Caco-2 (cell line): Measurements from ENCODE around the gene SLC6A6. TPM values are rescaled to one million over a fixed set of nuclear protein-coding genes. Genes with fewer than 3 reads are reported as not detected.

Experiments
- BruUV-seq: library from RNA; stranded (reverse); fragments of 400-500 nt; replicated peaks from 2 replicates; lab custom pipeline; 2021; lab: Mats Ljungman, UMichigan
- CTCF ChIA-PET: fragments of 300-600 bp; sonication (Branson Sonifier 250); formaldehyde crosslinking; loops from one replicate; lab custom pipeline; 2022; ENCODE audit warnings: antibody characterized with exemption; lab: Charles Lee
- POLR2A ChIA-PET: fragments of 300-600 bp; sonication (Branson Sonifier 250); formaldehyde crosslinking; loops from one replicate; lab custom pipeline; 2022; ENCODE audit warnings: antibody characterized with exemption; lab: Charles Lee
- DNase-seq, 2 experiments: peaks; one replicate each; pipeline versions ENCODE4 v3.0.0 to v3.0.0-alpha.2; 2020 to 2022
- H3K27me3 ChIP-seq: replicated peaks from 2 replicates; pipeline ENCODE4 v1.6.0; 2011; ENCODE audit warnings: low read length; ENCODE audit not compliant: control insufficient read depth, insufficient read depth
- H3K36me3 ChIP-seq: 2 replicates; pipeline ENCODE4 v1.5.1; 2011; ENCODE audit warnings: low read length; ENCODE audit not compliant: control insufficient read depth, insufficient read depth
- H3K4me1 ChIP-seq: fragments of 250-450 bp; sonication (Bioruptor Pico); 2 replicates; pipeline ENCODE4 v1.5.1; 2020; ENCODE audit warnings: mild to moderate bottlenecking
- H3K4me3 ChIP-seq: 2 replicates; pipeline ENCODE4 v1.5.1; 2011; ENCODE audit warnings: low read depth, mild to moderate bottlenecking, control low read depth, low read length
- H3K9me3 ChIP-seq: fragments of 250-450 bp; sonication (Bioruptor Pico); 2 replicates; pipeline ENCODE4 v1.5.1; 2020; ENCODE audit warnings: mild to moderate bottlenecking, moderate library complexity
- H3K27ac Mint-ChIP-seq: one replicate; pipeline ENCODE4 v1.8.0; 2022; ENCODE audit warnings: mixed read lengths; ENCODE audit not compliant: unreplicated experiment
- H3K27me3 Mint-ChIP-seq: one replicate; pipeline ENCODE4 v1.8.0; 2022; ENCODE audit warnings: mixed read lengths; ENCODE audit not compliant: insufficient read depth, unreplicated experiment
- H3K36me3 Mint-ChIP-seq: one replicate; pipeline ENCODE4 v1.8.0; 2022; ENCODE audit warnings: mild to moderate bottlenecking, mixed read lengths; ENCODE audit not compliant: insufficient read depth, unreplicated experiment
- H3K4me1 Mint-ChIP-seq: one replicate; pipeline ENCODE4 v1.8.0; 2022; ENCODE audit warnings: low read depth, mixed read lengths; ENCODE audit not compliant: unreplicated experiment
- H3K4me3 Mint-ChIP-seq: one replicate; pipeline ENCODE4 v1.8.0; 2022; ENCODE audit warnings: mild to moderate bottlenecking, moderate library complexity, mixed read lengths; ENCODE audit not compliant: unreplicated experiment
- H3K9me3 Mint-ChIP-seq: one replicate; pipeline ENCODE4 v1.8.0; 2022; ENCODE audit warnings: mixed read lengths; ENCODE audit not compliant: unreplicated experiment
- CTCF ChIP-seq, 2 experiments: fragments of 200-600 bp in 1 of 2; IDR thresholded peaks; 1 replicate in 1 of 2; 2 replicates in 1 of 2; pipeline versions ENCODE4 v1.5.1 to v1.8.0; 2011 to 2022; ENCODE audit warnings: antibody characterized with exemption in 1 of 2, control low read depth in 1 of 2, inconsistent platforms in 1 of 2, low read depth in 1 of 2, low read length in 1 of 2, mild to moderate bottlenecking in 1 of 2, moderate library complexity in 1 of 2; ENCODE audit not compliant: insufficient read depth in 1 of 2, severe bottlenecking in 1 of 2, unreplicated experiment in 1 of 2
- intact Hi-C: fragments of 100-400 bp; cut with micrococcal nuclease; formaldehyde crosslinking; loops from one replicate; pipeline ENCODE4 v1.10.0; 2022; ENCODE audit not compliant: unreplicated experiment
- total RNA-seq: library from RNA; stranded (reverse); gene quantifications from 2 replicates; pipeline ENCODE4 v1.2.3, GENCODE V29; 2022

Gene SLC6A6
- total RNA-seq, 1 experiment from 2014 or later, result 49.6 TPM

GRCh38 chr3:14488286-14489041 lies 86.1 kb downstream of the SLC6A6 start:
- H3K36me3 ChIP-seq, result no peaks in the 10 kb centered on the region; the same call in 1 of the 2 replicates
- no peak for TF ChIP-seq CTCF (IDR thresholded peaks at IDR 0.05; ENCODE audit: insufficient read depth in 1 of 2, low read depth in 1 of 2, low read length in 1 of 2, severe bottlenecking in 1 of 2, unreplicated experiment in 1 of 2)
- Mint-ChIP-seq H3K27ac (no peak overlapping the region), H3K4me1 (no peaks in the 10 kb centered on the region), H3K27me3 (no peaks in the 10 kb centered on the region), H3K9me3 (no peaks in the 10 kb centered on the region), H3K4me3 (no peak overlapping the region), H3K36me3 (peaks cover 38% of the 10 kb centered on the region)
- H3K4me1 ChIP-seq, result no peaks in the 10 kb centered on the region
- no peak for DNase-seq
- no peaks in the 10 kb centered on the region for H3K9me3 ChIP-seq
- H3K27me3 ChIP-seq, result no peaks in the 10 kb centered on the region
- intact Hi-C loops, result no loop called here
- BruUV-seq, result no TSS peak
- no peak overlapping the region for H3K4me3 ChIP-seq
- ChIA-PET CTCF (no interaction called here), POLR2A (no interaction called here)

GRCh38 chr3:14489641-14490040 lies 87.2 kb downstream of the SLC6A6 start:
- no peak for DNase-seq
- BruUV-seq, result no TSS peak
- Histone ChIP-seq H3K4me3 (no peak overlapping the region), H3K4me1 (peaks cover 4% of the 10 kb centered on the region), H3K27me3 (no peaks in the 10 kb centered on the region), H3K9me3 (no peaks in the 10 kb centered on the region), H3K36me3 (no peaks in the 10 kb centered on the region; the same call in 1 of the 2 replicates)
- ChIA-PET POLR2A (no interaction called here), CTCF (no interaction called here)
- Mint-ChIP-seq H3K27me3 (no peaks in the 10 kb centered on the region), H3K4me3 (no peak overlapping the region), H3K9me3 (no peaks in the 10 kb centered on the region), H3K27ac (no peak overlapping the region), H3K4me1 (no peaks in the 10 kb centered on the region), H3K36me3 (peaks cover 29% of the 10 kb centered on the region)
- intact Hi-C loops, result no loop called here
- no peak for TF ChIP-seq CTCF (IDR thresholded peaks at IDR 0.05; ENCODE audit: insufficient read depth in 1 of 2, low read depth in 1 of 2, low read length in 1 of 2, severe bottlenecking in 1 of 2, unreplicated experiment in 1 of 2)

GRCh38 chr3:14490255-14490654 lies 87.8 kb downstream of the SLC6A6 start:
- H3K4me1 Mint-ChIP-seq, result peaks cover 4% of the 10 kb centered on the region
- no peak overlapping the region for H3K4me3 Mint-ChIP-seq
- Histone ChIP-seq H3K4me1 (peaks cover 8% of the 10 kb centered on the region), H3K27me3 (no peaks in the 10 kb centered on the region), H3K9me3 (no peaks in the 10 kb centered on the region), H3K36me3 (no peaks in the 10 kb centered on the region; the same call in 1 of the 2 replicates), H3K4me3 (no peak overlapping the region)
- no peaks in the 10 kb centered on the region for H3K9me3 Mint-ChIP-seq
- CTCF ChIA-PET, result no interaction called here
- peaks cover 23% of the 10 kb centered on the region for H3K36me3 Mint-ChIP-seq
- H3K27ac Mint-ChIP-seq, result no peak overlapping the region
- H3K27me3 Mint-ChIP-seq, result no peaks in the 10 kb centered on the region
- POLR2A ChIA-PET, result no interaction called here
- intact Hi-C loops, result no loop called here
- no peak for DNase-seq
- no peak for TF ChIP-seq CTCF (IDR thresholded peaks at IDR 0.05; ENCODE audit: insufficient read depth in 1 of 2, low read depth in 1 of 2, low read length in 1 of 2, severe bottlenecking in 1 of 2, unreplicated experiment in 1 of 2)
- no TSS peak for BruUV-seq
